Astrocyte (in vitro differentiated cells and primary cell): ENCODE measurements around the gene ZBTB1. TPM values are rescaled to one million over a fixed set of nuclear protein-coding genes. Genes with fewer than 3 reads are reported as not detected.

Experiments
- DNase-seq: peaks from one replicate; pipeline ENCODE4 v3.0.0-alpha.2; 2010; ENCODE audit warnings: low read depth
- FAIRE-seq: peaks from 2 replicates; lab custom pipeline; 2011; peaks lifted over from hg19 to GRCh38; lab: Jason Lieb, UNC
- H2AFZ ChIP-seq: 2 replicates; pipeline ENCODE4 v1.6.0; 2012; ENCODE audit warnings: low read depth, low read length, inconsistent platforms
- H3K27ac ChIP-seq: 2 replicates; pipeline ENCODE4 v1.5.1; 2011; ENCODE audit warnings: low read depth, low read length, inconsistent platforms
- H3K27me3 ChIP-seq: 2 replicates; pipeline ENCODE4 v1.6.0; 2011; ENCODE audit warnings: low read length, inconsistent platforms; ENCODE audit not compliant: insufficient read depth
- H3K36me3 ChIP-seq: 2 replicates; pipeline ENCODE4 v1.5.1; 2011; ENCODE audit warnings: low read length, inconsistent platforms; ENCODE audit not compliant: insufficient read depth
- H3K4me1 ChIP-seq: 2 replicates; pipeline ENCODE4 v1.5.1; 2011; ENCODE audit warnings: low read length, inconsistent platforms; ENCODE audit not compliant: insufficient read depth
- H3K4me2 ChIP-seq: 2 replicates; pipeline ENCODE4 v1.6.0; 2012; ENCODE audit warnings: low read length, inconsistent platforms
- H3K4me3 ChIP-seq: 2 replicates; pipeline ENCODE4 v1.5.1; 2011; ENCODE audit warnings: low read depth, mild to moderate bottlenecking, low read length, inconsistent platforms; ENCODE audit not compliant: insufficient read depth
- H3K79me2 ChIP-seq: 2 replicates; pipeline ENCODE4 v1.6.0; 2012; ENCODE audit warnings: mild to moderate bottlenecking, low read length, inconsistent platforms; ENCODE audit not compliant: insufficient read depth
- H3K9ac ChIP-seq: 2 replicates; pipeline ENCODE4 v1.6.0; 2012; ENCODE audit warnings: mild to moderate bottlenecking, low read length, inconsistent platforms
- H3K9me3 ChIP-seq: 2 replicates; pipeline ENCODE4 v1.5.1; 2012; ENCODE audit warnings: low read depth, mild to moderate bottlenecking, low read length, inconsistent platforms; ENCODE audit not compliant: insufficient read depth
- H4K20me1 ChIP-seq: 2 replicates; pipeline ENCODE4 v1.6.0; 2012; ENCODE audit warnings: low read length, inconsistent platforms; ENCODE audit not compliant: insufficient read depth
- H3K27ac Mint-ChIP-seq: one replicate; pipeline ENCODE4 v1.8.0; 2021; ENCODE audit warnings: mild to moderate bottlenecking, mixed read lengths; ENCODE audit not compliant: unreplicated experiment
- H3K27me3 Mint-ChIP-seq: one replicate; pipeline ENCODE4 v1.8.0; 2021; ENCODE audit warnings: low read depth, mixed read lengths; ENCODE audit not compliant: unreplicated experiment
- H3K36me3 Mint-ChIP-seq: one replicate; pipeline ENCODE4 v1.8.0; 2021; ENCODE audit warnings: low read depth, mixed read lengths; ENCODE audit not compliant: unreplicated experiment
- H3K4me1 Mint-ChIP-seq: one replicate; pipeline ENCODE4 v1.8.0; 2021; ENCODE audit warnings: low read depth, mixed read lengths; ENCODE audit not compliant: unreplicated experiment
- H3K4me3 Mint-ChIP-seq: one replicate; pipeline ENCODE4 v1.8.0; 2021; ENCODE audit warnings: mild to moderate bottlenecking, moderate library complexity, mixed read lengths; ENCODE audit not compliant: unreplicated experiment
- H3K9me3 Mint-ChIP-seq: one replicate; pipeline ENCODE4 v1.8.0; 2021; ENCODE audit warnings: mild to moderate bottlenecking, mixed read lengths; ENCODE audit not compliant: unreplicated experiment
- CTCF ChIP-seq: IDR thresholded peaks from 2 replicates; pipeline ENCODE4 v1.5.1; 2011; ENCODE audit warnings: low read depth, mild to moderate bottlenecking, inconsistent platforms, low read length, moderate library complexity; ENCODE audit not compliant: insufficient read depth
- EZH2 ChIP-seq: IDR thresholded peaks from 2 replicates; pipeline ENCODE4 v1.6.1; 2012; ENCODE audit warnings: mild to moderate bottlenecking, low read length, inconsistent platforms; ENCODE audit not compliant: insufficient read depth
- total RNA-seq: library from RNA; stranded (reverse); gene quantifications from 2 replicates; pipeline ENCODE4 v1.2.1, GENCODE V29; 2021

Gene ZBTB1
- total RNA-seq, 1 donor from 2014 or later: 43.0 TPM

- no peak for TF ChIP-seq CTCF
- no peak for TF ChIP-seq EZH2
- no peak overlapping the region for H3K4me2 ChIP-seq
- no peak for DNase-seq
- Mint-ChIP-seq H3K4me3 (no peak overlapping the region), H3K27me3 (no peaks in the 10 kb centered on the region), H3K36me3 (peaks cover 2% of the 10 kb centered on the region), H3K9me3 (no peaks in the 10 kb centered on the region), H3K27ac (no peak overlapping the region), H3K4me1 (no peaks in the 10 kb centered on the region)
- H3K27ac ChIP-seq: no peak overlapping the region
- H3K79me2 ChIP-seq: no peaks in the 10 kb centered on the region
- no peaks in the 10 kb centered on the region for H4K20me1 ChIP-seq
- H3K36me3 ChIP-seq: no peaks in the 10 kb centered on the region
- H3K4me3 ChIP-seq: no peak overlapping the region
- H3K9ac ChIP-seq: no peak overlapping the region
- no peak overlapping the region for H2AFZ ChIP-seq
- H3K4me1 ChIP-seq: no peaks in the 10 kb centered on the region
- no peaks in the 10 kb centered on the region for H3K9me3 ChIP-seq
- H3K27me3 ChIP-seq: no peaks in the 10 kb centered on the region
- no peak for FAIRE-seq
These were observed 28.8 kb upstream of the ZBTB1 start for GRCh38 chr14:64475585-64476273.

- TF ChIP-seq CTCF (no peak), EZH2 (no peak)
- Histone ChIP-seq H4K20me1 (no peaks in the 10 kb centered on the region), H3K4me2 (no peak overlapping the region), H3K79me2 (no peaks in the 10 kb centered on the region), H3K27ac (no peak overlapping the region), H3K4me1 (no peaks in the 10 kb centered on the region), H2AFZ (no peak overlapping the region), H3K9me3 (no peaks in the 10 kb centered on the region), H3K4me3 (no peak overlapping the region), H3K36me3 (no peaks in the 10 kb centered on the region), H3K9ac (no peak overlapping the region), H3K27me3 (no peaks in the 10 kb centered on the region)
- Mint-ChIP-seq H3K27ac (no peak overlapping the region), H3K27me3 (no peaks in the 10 kb centered on the region), H3K9me3 (no peaks in the 10 kb centered on the region), H3K36me3 (peaks cover 2% of the 10 kb centered on the region), H3K4me1 (no peaks in the 10 kb centered on the region), H3K4me3 (no peak overlapping the region)
- DNase-seq (no peak), FAIRE-seq (no peak)
These were observed 28.1 kb upstream of the ZBTB1 start for GRCh38 chr14:64476438-64476837.

GRCh38 chr14:64478634-64479250 is 25.8 kb upstream of the ZBTB1 start:
- H3K79me2 ChIP-seq: no peaks in the 10 kb centered on the region
- H3K9me3 ChIP-seq: no peaks in the 10 kb centered on the region
- FAIRE-seq: no peak
- H2AFZ ChIP-seq: no peak overlapping the region
- no peak for DNase-seq
- no peaks in the 10 kb centered on the region for H3K27me3 ChIP-seq
- peaks cover 2% of the 10 kb centered on the region for H3K36me3 Mint-ChIP-seq
- no peak overlapping the region for H3K27ac ChIP-seq
- no peaks in the 10 kb centered on the region for H3K4me1 Mint-ChIP-seq
- H3K27me3 Mint-ChIP-seq: no peaks in the 10 kb centered on the region
- no peak overlapping the region for H3K4me2 ChIP-seq
- H3K4me3 Mint-ChIP-seq: no peak overlapping the region
- H3K9me3 Mint-ChIP-seq: no peaks in the 10 kb centered on the region
- H4K20me1 ChIP-seq: no peaks in the 10 kb centered on the region
- H3K27ac Mint-ChIP-seq: no peak overlapping the region
- H3K9ac ChIP-seq: no peak overlapping the region
- H3K36me3 ChIP-seq: no peaks in the 10 kb centered on the region
- no peak overlapping the region for H3K4me3 ChIP-seq
- H3K4me1 ChIP-seq: no peaks in the 10 kb centered on the region
- TF ChIP-seq EZH2: no peak
- peak; percentile 24 for TF ChIP-seq CTCF
